Prostate gland (tissue), 2 donors: ENCODE data around the gene FKBP1B.

ENCODE experiments used
- POLR2A ChIP-seq: fragments of 450-650 bp; IDR thresholded peaks from one replicate; pipeline ENCODE4 v1.6.1; 2016; ENCODE audit warnings: antibody characterized with exemption, mild to moderate bottlenecking
- TF ChIP-seq, protein P1 (sequence below), 4 experiments: fragments of 200-600 bp in 2 of 4; fragments of 450-650 bp in 2 of 4; sonication (generic) in 2 of 4; IDR thresholded peaks; 1 replicate in 3 of 4; 2 replicates in 1 of 4; pipeline ENCODE4 v1.5.1; 2016 to 2019; ENCODE audit warnings: antibody characterized with exemption in 4 of 4, mild to moderate bottlenecking in 2 of 4, moderate library complexity in 2 of 4

DNA sequence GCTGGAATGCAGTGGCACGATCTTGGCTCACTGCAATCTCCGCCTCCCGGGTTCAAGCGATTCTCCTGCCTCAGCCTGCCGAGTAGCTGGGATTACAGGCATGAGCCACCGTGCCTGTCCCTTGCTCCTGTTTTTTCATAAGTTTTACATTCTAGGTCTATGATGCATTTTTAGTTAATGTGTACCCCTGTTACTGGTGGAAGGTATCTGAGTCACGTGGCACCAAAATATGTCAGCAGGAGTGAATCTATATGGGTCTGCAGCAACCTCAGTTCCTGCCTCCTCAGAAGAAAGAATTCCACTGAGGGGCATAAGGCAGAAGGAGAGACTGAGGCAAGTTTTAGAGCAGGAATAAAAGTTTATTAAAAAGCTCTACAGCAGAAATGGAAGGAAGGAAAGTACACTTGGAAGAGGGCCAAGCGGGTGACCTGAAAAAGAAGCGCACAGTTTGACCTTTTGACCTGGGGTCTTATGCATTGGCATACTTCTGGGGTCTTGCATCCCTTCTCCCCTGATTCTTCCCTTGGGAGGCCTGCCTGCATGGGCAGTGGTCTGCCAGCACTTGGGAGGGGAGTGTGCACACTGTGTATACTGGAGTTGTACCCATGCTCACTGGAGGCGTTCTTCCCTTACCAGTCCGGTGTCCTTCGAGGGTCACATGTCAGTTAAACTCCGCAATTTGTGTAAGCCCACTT is 40.7 kb upstream of the FKBP1B start:
- TF ChIP-seq, protein P1, sequence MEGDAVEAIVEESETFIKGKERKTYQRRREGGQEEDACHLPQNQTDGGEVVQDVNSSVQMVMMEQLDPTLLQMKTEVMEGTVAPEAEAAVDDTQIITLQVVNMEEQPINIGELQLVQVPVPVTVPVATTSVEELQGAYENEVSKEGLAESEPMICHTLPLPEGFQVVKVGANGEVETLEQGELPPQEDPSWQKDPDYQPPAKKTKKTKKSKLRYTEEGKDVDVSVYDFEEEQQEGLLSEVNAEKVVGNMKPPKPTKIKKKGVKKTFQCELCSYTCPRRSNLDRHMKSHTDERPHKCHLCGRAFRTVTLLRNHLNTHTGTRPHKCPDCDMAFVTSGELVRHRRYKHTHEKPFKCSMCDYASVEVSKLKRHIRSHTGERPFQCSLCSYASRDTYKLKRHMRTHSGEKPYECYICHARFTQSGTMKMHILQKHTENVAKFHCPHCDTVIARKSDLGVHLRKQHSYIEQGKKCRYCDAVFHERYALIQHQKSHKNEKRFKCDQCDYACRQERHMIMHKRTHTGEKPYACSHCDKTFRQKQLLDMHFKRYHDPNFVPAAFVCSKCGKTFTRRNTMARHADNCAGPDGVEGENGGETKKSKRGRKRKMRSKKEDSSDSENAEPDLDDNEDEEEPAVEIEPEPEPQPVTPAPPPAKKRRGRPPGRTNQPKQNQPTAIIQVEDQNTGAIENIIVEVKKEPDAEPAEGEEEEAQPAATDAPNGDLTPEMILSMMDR (IDR thresholded peaks at IDR 0.05) = no peak
- no peak for TF ChIP-seq POLR2A
